ENCODE data around the gene SEBOX.

The SEBOX gene, protein sequence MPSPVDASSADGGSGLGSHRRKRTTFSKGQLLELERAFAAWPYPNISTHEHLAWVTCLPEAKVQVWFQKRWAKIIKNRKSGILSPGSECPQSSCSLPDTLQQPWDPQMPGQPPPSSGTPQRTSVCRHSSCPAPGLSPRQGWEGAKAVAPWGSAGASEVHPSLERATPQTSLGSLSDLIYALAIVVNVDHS

DNA sequence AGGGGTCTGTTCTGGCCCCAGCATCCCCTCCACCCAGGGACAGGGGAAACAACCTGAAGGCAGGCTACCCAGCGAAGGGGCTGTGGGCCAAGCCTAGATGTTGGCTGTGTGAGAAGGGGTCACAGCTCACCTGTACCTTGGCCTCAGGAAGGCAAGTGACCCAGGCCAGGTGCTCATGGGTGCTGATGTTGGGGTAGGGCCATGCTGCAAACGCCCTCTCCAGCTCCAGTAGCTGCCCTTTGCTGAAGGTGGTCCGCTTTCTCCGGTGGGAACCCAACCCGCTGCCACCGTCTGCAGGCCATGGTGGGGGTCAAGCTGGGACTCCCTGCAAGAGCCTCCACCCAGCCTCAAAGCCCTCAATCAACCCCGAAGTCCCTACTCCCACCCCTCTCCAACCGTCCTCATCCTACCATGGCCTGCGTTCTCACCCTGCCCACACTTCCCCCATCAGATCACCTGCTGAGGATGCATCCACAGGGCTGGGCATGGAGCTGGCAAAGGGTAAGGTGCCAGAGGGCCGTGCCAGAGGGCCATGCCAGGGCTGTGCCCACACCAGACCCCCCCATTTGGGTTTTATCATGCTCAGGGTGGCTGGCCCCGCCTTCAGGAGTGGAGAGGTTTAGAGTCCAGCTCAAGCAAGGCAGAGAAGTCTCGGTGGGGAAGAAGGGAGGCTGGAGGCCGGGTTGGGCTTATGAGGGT, at the start of gene SEBOX:
Gene SEBOX (minus strand): TSS at position 535 of the 699 bp plus-strand sequence. CDS start 48 bp downstream, at position 487.
- DNase-seq = no peak

GRCh38 chr17:28413804-28414203, 48.8 kb upstream of the SEBOX start:
- DNase-seq = no peak

- DNase-seq = no peak
Observed at GRCh38 chr17:28412099-28412498, 47.1 kb upstream of the SEBOX start.

GRCh38 chr17:28407974-28408306, 42.9 kb upstream of the SEBOX start:
- no peak for DNase-seq

DNA sequence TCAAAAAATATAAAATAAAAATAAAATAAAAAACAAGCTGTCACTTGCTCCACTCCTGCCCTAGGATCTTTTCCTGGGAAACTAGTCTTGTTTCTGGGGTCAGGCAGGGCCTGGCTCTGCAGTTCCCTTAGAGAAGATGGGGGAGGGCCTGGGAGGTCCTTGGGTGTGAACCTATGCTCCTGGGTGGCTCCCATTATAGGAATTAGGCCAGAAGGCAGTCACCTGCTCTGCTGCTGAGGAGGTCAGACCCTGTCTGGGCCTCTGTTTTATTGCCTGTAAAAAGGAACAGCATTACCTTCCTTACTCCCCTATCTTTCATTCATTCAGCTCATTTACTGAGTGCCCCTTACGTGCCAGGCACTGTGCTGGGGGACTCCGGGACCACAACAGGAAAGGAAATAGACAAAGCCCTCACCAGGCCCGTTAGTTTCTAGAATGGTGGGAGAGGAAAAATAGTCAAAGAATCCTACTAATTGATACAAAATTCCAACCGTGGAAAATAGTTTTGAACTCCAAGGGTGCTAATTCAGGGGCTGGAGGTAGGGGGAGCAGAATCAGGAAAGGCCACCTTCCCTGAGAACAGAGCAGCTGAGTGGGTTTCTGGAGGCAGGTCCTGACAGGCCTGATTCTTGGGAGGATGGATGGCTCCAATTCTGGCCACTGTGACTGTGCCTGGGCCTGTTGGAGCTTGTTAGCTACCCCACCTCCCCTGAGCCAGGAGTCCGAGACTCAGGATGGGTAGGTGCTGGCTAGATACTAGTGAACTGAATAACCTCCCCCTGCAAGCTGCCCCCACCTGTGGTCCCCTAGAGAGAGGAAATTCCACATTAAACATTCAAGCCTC, 42.4 kb upstream of the SEBOX start:
- no peak for DNase-seq

GRCh38 chr17:28406473-28406814, 41.4 kb upstream of the SEBOX start:
- DNase-seq = no peak

DNA sequence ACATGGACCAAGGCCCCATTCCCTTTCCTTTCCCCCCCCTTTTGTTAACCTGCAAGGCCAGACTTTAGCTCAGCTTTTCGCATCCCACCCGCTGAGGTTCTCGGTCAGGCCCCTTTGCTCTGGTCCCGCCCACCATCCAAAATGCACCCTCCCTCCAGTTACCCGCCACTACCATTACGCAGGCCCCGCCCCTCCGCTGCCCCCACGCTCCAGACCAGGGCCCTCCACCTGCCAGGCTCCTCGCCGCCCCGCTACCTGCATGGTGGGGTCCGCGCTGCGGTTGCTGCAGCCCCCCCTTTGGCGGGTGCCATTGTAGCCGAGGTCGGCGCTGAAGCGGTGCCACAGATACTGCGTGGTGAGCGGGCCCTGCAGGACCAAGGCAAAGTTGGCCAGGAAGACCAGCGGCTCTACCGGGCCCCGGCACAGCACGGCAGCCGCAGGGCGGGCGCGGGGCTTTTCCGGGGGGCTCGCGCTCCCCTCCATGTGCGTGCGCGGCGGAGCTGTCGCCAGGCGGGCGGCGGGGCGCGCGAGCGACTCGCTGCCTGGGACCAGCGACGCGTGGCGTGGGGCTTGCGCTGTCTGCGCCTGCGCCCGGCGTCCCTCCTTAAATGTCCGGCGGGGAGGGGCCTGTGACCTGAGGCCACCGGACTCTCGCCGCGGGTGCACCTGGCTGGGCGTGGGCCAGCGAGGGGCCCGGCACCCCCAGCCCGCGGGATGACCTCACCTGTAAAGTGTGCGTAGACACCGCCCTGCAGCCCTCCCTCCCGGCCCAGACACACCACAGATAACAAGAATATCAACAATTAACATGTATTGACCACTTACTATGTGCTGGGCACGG, 40.9 kb upstream of the SEBOX start, which contains the start of gene SLC46A1:
Gene SLC46A1 (minus strand): TSS at position 581 of the 841 bp plus-strand sequence. CDS start 98 bp downstream, at position 483.
- DNase-seq = peak; percentile 17 to 29

DNA sequence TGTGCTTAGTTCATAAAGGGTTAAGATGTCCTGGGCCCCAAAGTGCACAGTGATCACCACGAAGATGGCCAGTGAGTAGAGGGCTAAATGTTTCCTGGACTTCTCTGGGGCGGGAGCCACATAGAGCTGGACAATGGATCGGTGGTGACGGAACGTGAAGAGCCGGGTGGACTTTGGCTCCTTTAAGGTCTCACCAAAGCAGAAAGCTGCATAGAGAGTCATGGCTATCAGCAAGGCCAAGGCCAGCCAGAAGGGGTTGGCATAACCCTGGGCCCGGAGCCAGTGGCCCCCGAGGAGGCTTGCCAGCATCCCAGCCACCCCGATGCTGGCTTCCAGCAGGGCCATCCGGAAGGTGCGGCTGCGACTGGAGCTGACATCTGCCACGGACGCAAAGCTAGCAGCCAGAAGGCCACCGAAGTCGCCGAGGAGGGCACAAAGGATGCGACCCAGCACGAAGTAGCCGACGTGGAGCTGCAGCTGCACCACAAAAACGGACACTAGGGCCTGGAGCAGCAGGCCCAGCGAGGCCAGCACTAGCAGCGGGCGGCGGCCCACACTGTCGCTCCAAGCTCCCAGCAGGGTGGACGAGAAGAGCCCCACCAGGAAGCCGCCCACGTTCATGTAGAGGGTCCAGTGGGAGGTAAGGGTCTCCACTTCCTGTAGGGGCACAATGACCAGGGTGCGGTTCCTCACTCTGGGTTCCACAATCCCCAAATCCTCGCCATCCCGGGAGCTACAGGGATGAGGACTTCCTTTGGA, 40.0 kb upstream of the SEBOX start:
- no peak for DNase-seq

GRCh38 chr17:28404461-28404811, 39.4 kb upstream of the SEBOX start:
- DNase-seq = no peak

GRCh38 chr17:28404007-28404406, 39.0 kb upstream of the SEBOX start:
- DNase-seq = no peak

DNA sequence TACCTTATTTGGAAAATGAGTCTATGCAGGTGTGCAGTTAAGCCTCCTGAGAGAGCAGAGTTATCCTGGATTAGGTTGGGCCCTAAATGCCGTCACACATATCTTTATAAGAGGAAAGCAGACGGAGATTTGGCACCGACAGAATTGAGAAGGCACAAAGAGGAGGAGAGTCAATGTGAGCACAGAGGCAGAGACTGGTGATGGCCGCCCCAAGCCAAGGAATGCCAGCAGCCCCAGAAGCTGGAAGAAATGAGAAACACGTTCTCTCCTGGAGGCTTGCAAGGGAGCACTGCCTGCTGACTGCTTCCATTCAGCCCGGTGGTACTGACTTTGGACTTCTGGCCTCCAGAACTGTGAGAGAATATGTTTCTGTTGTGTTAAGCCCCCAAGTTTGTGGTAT, 37.8 kb upstream of the SEBOX start:
- DNase-seq = no peak

- no peak for DNase-seq
Observed at GRCh38 chr17:28402224-28402630, 37.2 kb upstream of the SEBOX start.

- no peak for DNase-seq
Observed at GRCh38 chr17:28399808-28400207, 34.8 kb upstream of the SEBOX start.

- no peak for DNase-seq
Observed at GRCh38 chr17:28398280-28398981, 33.4 kb upstream of the SEBOX start.

GRCh38 chr17:28397687-28398279, 32.8 kb upstream of the SEBOX start:
- no peak for DNase-seq

DNA sequence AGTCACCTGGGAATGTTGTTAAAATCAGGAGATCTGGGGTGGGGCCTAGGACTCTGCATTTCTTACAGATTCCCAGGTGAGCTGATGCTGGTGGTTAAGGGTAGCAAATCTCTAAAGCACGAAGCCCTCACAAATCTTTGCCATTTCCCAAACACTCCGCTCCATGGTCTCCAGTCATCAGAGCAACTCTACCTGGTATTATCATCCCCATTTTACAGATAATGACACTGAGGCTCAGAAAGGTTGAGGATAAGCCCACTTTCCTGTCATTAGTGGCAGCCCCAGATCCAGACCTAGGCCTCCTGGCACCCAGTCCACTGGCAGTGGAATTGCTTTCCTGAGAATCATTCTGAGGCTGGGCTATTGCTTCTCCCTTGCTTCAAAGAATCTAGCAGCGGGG, 32.3 kb upstream of the SEBOX start:
- DNase-seq = no peak

GRCh38 chr17:28396635-28397239, 31.7 kb upstream of the SEBOX start:
- no peak for DNase-seq

DNA sequence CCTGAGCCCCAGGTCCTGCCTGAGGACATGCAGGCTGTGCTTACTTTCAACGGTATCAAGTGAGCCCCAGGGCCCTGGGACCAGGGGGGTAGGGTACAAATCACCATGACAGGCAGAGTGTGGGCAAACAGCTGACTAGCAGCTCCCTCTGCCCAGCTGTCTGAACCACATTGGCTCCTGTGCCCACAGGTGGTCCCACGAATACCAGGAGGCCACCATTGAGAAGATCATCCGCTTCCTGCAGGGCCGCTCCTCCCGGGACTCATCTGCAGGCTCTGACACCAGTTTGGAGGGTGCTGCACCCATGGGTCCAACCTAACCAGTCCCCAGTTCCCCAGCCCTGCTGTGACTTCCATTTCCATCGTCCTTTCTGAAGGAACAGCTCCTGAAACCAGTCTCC, 31.0 kb upstream of the SEBOX start:
- no peak for DNase-seq

- DNase-seq = no peak
Observed at GRCh38 chr17:28395426-28395825, 30.4 kb upstream of the SEBOX start.

DNA sequence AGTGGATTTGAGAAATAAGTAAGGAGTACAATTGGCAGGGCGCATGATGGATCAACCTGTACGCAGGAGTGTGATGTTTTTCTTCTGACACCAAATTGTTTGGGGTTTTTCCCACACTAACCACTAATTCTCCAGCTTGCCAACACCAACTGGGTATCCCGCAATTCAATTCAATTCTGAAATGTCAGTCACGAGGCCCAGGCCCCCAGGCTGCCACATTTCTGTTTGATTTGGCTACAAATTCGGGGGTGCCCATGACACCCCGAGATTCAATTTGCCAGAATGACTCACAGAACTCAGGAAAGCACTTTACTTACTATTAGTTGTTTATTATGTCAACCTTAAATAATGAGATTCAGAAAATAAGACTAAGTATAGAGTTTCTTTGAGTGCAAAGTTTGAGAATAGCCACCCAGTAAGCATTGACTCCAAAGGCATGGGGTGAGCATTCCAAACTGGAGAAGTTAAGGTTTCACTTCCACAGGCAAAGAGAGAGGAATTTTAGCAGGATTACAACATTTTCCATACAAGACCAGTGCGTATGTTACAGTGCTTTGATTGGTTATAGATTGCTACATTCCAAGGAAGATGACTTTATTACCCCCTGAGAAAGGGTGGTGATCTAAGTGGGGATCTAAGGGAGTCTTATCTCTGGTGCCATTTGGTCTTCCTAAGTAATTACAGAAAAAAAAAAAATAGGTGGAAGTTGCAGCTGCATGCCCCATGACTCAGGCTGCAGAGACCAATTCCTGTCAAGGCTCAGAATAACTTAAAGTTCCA, 29.5 kb upstream of the SEBOX start:
- no peak for DNase-seq

All from CD4-positive, alpha-beta T cell treated with Interleukin-1 beta for 1 hour (primary cell).